Urinary bladder (tissue), 4 donors: ENCODE data around the gene DDTL. TPM values are rescaled to one million over a fixed set of nuclear protein-coding genes. Genes with fewer than 3 reads are reported as not detected.
A peak's percentile ranks its signal among the peaks of the same experiment; 100 is the strongest.
"Not testable (repeated sequence)": the region's sequence is repeated elsewhere in the genome, so short reads cannot be mapped to it uniquely, and the experiment has no call there.

Experiments used
- DNase-seq: peaks from one replicate; pipeline ENCODE4 v3.0.0-alpha.2; 2015; ENCODE audit errors: extremely low spot score
- H3K27ac ChIP-seq: one replicate; pipeline ENCODE4 v1.5.1; 2013; ENCODE audit warnings: low read depth, mild to moderate bottlenecking, moderate library complexity
- H3K36me3 ChIP-seq: one replicate; pipeline ENCODE4 v1.6.1; 2013; ENCODE audit warnings: mild to moderate bottlenecking, moderate library complexity; ENCODE audit not compliant: insufficient read depth
- H3K4me1 ChIP-seq: one replicate; pipeline ENCODE4 v1.6.1; 2013; ENCODE audit warnings: mild to moderate bottlenecking, moderate library complexity; ENCODE audit not compliant: insufficient read depth
- H3K4me3 ChIP-seq: one replicate; pipeline ENCODE4 v1.5.1; 2013; ENCODE audit warnings: low read depth, low read length
- WGBS: extraction: QIAGEN DNeasy Blood & Tissue Kit; methylation state at CpG from one replicate; pipeline ENCODE4 v1.1.7; 2013; 5-methylcytosine and 5-hydroxymethylcytosine counted together
- polyA plus RNA-seq: library from polyadenylated mRNA; stranded (reverse); fragments of 200-250 nt; gene quantifications from one replicate; pipeline ENCODE4 v1.2.3, GENCODE V29; 2013
- total RNA-seq: library from RNA; depleted of rRNA; stranded (reverse); fragments of >200 nt; gene quantifications from one replicate; pipeline ENCODE4 v1.2.3, GENCODE V29; 2014
- donor health status: healthy with polysubstance abuse.
- donor health status: healthy.

The DDTL gene
- total and polyA plus RNA-seq, 2 donors: 3.0 to 6.3 TPM

- H3K27ac ChIP-seq, H3K4me3 ChIP-seq, H3K4me1 ChIP-seq, DNase-seq, H3K36me3 ChIP-seq: not testable (repeated sequence)
- 84% methylated on average over 8 of the region's 8 CpGs for WGBS
Measured at GRCh38 chr22:23954193-23954990, 12.3 kb upstream of the DDTL start.

- not testable (repeated sequence) for DNase-seq, H3K36me3 ChIP-seq, H3K4me3 ChIP-seq, H3K27ac ChIP-seq, H3K4me1 ChIP-seq
- 74% methylated on average over 6 of the region's 6 CpGs for WGBS
Measured at GRCh38 chr22:23954991-23955305, 11.7 kb upstream of the DDTL start.

DNA sequence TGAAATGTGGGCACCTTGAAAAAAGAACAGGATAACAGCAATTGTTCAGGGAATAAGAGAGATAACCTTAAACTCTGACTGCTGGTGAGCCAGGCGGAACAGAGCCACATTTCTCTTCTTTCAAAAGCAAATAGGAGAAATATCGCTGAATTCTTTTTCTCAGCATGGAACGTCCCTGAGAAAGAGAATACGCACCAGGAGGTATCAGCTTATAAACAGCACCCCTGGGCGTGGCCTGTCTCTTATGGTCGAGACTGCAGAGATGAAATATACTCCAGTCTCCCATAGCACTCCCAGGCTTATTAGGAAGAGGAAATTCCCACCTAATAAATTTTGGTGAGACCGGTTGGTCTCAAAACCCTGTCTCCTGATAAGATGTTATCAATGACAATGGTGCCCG lies 10.8 kb upstream of the DDTL start:
- not testable (repeated sequence) for H3K36me3 ChIP-seq, H3K27ac ChIP-seq, H3K4me3 ChIP-seq, H3K4me1 ChIP-seq, DNase-seq
- 66% methylated on average over 6 of the region's 8 CpGs for WGBS

- peak; percentile 36 for DNase-seq
- not testable (repeated sequence) for H3K4me3 ChIP-seq, H3K4me1 ChIP-seq, H3K27ac ChIP-seq, H3K36me3 ChIP-seq
- WGBS: 23% methylated on average over 12 of the region's 12 CpGs
Measured at GRCh38 chr22:23956301-23956900, 10.3 kb upstream of the DDTL start.

- H3K36me3 ChIP-seq, H3K4me3 ChIP-seq, H3K27ac ChIP-seq, H3K4me1 ChIP-seq, DNase-seq: not testable (repeated sequence)
- WGBS: no CpG with 5 or more reads among the region's 43 CpGs
Measured at GRCh38 chr22:23961084-23961771, 5.5 kb upstream of the DDTL start, which contains the start of gene GSTT2B. Gene GSTT2B (minus strand): TSS chr22:23961195. CDS start chr22:23961131, 64 bp downstream.

DNA sequence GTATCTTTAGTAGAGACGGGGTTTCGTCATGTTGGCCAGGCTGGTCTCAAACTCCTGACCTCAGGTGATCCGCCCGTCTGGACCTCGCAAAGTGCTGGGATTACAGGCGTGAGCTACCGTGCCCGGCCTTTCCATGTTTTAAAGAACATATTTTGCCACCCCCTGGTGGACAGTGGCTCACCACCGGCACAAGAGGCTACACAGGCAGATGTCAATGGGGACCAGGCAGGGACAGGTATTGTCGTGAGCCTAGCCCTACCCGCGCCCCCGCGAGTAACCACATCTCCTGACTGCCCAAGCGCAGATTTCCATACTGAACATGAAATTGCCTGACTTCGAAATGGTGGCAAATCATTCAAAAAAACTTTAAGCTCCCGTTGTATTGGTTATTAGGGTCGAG lies 594 bp upstream of the DDTL start:
- H3K4me3 ChIP-seq, H3K27ac ChIP-seq, H3K36me3 ChIP-seq, DNase-seq, H3K4me1 ChIP-seq: not testable (repeated sequence)
- no CpG with 5 or more reads among the region's 18 CpGs for WGBS

- H3K27ac ChIP-seq: no peak overlapping the region
- no peaks in the 10 kb centered on the region for H3K4me1 ChIP-seq
- 89% methylated on average over 3 of the region's 3 CpGs for WGBS
- H3K36me3 ChIP-seq: peaks cover 3% of the 10 kb centered on the region
- DNase-seq: no peak
- H3K4me3 ChIP-seq: no peak overlapping the region
Measured at GRCh38 chr22:23969071-23969470, 2.4 kb downstream of the DDTL start.

DNA sequence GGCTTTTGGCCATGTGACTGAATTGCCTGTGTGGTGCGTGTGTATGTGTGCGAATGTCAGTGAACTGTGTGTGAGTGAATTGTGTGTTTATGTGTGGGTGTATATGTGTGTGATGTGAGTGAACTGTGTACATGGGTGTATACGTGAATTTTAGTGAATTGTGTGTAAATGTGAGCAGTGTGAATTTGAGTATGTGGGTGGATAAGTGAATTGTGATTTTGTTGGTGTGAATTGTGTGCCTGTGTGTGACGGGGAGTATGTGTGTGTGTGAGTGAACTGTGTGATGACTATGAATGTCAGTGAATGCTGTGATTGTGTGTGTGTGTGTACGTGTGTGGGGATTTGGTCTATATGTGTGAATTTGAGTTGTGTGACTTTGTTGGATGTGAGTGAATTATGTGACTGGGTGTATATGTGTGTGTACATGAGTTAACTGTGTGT lies 3.5 kb downstream of the DDTL start:
- Histone ChIP-seq H3K27ac (no peak overlapping the region), H3K4me1 (no peaks in the 10 kb centered on the region), H3K36me3 (peaks cover 3% of the 10 kb centered on the region), H3K4me3 (no peak overlapping the region)
- DNase-seq: no peak
- 76% methylated on average over 5 of the region's 5 CpGs for WGBS

DNA sequence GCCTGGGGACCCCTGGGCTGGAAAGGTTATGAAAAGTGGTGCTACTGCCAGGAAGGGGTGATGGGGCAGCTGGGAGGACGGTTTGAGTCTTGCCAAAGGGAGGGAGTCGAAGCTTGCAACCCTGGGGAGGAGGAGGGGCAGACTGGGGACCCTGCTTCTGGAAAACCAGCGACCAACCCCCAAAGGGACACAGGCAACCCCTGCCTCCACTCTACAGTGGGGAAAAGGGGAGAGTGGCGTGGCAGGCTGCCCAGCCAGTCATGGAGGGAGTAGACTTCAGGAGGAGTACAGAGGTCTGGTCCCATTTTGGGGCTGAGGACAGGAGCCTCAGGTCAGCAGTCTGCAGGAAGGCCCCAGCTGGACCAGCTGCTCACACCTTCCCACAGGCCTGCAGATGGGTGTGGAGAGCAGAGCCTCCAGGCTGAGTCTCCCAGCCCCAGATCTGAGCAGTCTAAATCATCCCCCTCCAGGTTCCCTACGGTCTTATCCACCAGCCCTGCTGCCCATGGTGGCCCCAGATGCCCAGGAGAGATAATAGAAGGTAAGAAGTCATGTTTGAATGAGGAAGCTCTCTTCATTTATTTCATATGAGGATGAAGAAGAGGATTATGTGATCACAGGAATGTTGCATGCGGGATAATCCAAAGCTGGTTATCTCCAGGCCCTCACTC lies 4.3 kb downstream of the DDTL start:
- Histone ChIP-seq H3K4me3 (no peak overlapping the region), H3K36me3 (peaks cover 3% of the 10 kb centered on the region), H3K4me1 (no peaks in the 10 kb centered on the region), H3K27ac (no peak overlapping the region)
- no peak for DNase-seq
- WGBS: 55% methylated on average over 6 of the region's 6 CpGs

DNA sequence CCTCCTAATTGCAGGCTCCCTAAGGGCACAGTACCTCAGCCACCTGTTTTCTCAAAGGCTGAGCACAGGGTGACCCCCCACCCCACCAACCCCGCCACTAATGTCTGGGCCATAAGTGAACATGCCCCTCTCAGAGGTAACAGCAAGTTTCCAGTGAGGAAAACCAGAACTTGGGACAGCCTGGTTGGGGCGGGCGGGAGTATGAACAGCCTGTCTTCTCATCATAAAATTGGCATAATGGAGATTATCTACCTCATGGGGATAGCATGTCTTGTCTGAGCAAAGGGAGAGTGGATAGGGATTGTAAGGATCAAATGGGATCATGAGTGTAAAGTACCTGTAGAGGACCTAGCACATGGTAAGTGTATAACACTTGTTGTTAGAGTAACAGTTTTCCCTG lies 5.2 kb downstream of the DDTL start:
- H3K36me3 ChIP-seq, H3K4me3 ChIP-seq, H3K4me1 ChIP-seq, DNase-seq, H3K27ac ChIP-seq: not testable (repeated sequence)
- WGBS: 89% methylated on average over 3 of the region's 3 CpGs

DNA sequence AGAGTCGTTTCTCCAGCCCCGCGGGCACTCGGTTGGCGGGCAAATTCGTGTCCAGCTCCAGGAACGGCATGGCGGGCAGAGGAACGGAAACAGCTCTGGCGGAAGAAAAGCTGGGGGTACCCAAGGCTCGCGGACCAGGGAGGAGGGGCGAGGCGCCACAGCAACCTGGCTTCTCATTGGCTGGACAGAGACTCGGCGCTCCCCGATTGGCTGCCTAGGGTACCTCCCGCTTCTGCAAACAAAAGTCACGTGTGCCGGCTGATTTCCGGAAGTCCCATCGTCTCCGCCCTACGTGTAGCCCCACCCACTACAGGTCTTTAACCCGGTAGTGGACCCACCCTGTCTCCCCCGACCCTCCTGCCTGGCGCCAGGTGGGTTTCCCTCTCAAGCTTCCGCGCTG lies 7.7 kb downstream of the DDTL start, which contains the start of gene DDT:
Gene DDT (minus strand): TSS at position 97 of the 400 bp plus-strand sequence. CDS start 27 bp downstream, at position 70.
- not testable (repeated sequence) for H3K27ac ChIP-seq, H3K4me1 ChIP-seq, DNase-seq, H3K4me3 ChIP-seq, H3K36me3 ChIP-seq
- no CpG with 5 or more reads among the region's 29 CpGs for WGBS

DNA sequence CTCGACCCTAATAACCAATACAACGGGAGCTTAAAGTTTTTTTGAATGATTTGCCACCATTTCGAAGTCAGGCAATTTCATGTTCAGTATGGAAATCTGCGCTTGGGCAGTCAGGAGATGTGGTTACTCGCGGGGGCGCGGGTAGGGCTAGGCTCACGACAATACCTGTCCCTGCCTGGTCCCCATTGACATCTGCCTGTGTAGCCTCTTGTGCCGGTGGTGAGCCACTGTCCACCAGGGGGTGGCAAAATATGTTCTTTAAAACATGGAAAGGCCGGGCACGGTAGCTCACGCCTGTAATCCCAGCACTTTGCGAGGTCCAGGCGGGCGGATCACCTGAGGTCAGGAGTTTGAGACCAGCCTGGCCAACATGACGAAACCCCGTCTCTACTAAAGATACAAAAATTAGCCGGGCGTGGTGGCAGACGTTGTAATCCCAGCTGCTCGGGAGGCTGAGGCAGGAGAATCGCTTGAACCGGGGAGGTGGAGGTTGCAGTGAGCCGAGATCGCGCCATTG lies 8.2 kb downstream of the DDTL start:
- H3K27ac ChIP-seq, H3K4me1 ChIP-seq, DNase-seq, H3K36me3 ChIP-seq, H3K4me3 ChIP-seq: not testable (repeated sequence)
- WGBS: 15% methylated on average over 8 of the region's 27 CpGs

- H3K27ac ChIP-seq, H3K36me3 ChIP-seq, H3K4me3 ChIP-seq, H3K4me1 ChIP-seq, DNase-seq: not testable (repeated sequence)
- 70% methylated on average over 7 of the region's 12 CpGs for WGBS
Measured at GRCh38 chr22:23977304-23977703, 10.6 kb downstream of the DDTL start.
